GM10847 (cell line): ENCODE measurements around the gene TMEM209.

ENCODE experiments used
- POLR2A ChIP-seq: IDR thresholded peaks from 2 replicates; pipeline ENCODE4 v1.6.1; 2011; ENCODE audit not compliant: insufficient read length; ENCODE audit errors: extremely low read depth

The TMEM209 gene

DNA sequence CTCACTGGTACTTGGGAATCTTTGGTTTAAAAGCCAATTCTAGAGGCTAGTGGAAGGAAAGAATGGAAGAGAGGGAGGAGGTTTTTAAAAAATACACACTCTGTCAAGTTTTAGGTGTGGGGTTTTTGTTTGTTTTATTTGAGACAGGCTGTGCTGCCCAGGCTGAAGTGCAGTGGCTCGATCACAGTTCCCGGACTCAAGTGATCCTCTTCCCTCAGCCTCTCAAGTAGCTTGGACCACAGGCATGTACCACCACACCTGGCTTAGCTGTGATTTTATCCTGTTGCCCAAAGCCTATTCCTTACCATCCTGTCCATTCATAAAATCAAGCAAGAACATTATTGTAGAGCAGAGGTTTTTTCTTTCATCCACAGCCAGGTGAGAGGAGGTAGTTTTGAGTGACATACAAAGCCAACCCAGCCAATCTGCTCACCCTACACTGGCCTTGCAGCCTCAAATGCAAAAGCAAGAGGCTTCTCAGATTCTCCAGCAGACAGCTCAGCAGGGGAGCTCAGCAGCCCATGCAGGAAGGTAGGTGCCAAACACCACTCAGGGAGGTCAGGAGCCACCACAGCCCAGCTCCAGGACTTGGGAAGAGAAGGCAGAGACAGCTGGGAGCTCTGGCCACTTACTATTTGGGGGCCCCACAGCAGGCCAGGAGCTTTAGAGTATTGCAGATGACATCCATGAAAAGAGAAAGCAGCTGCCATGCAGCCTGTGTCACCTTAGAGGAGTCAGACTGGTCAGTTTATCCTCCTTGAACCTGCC lies 65.8 kb downstream of the TMEM209 start:
- no peak for TF ChIP-seq POLR2A

DNA sequence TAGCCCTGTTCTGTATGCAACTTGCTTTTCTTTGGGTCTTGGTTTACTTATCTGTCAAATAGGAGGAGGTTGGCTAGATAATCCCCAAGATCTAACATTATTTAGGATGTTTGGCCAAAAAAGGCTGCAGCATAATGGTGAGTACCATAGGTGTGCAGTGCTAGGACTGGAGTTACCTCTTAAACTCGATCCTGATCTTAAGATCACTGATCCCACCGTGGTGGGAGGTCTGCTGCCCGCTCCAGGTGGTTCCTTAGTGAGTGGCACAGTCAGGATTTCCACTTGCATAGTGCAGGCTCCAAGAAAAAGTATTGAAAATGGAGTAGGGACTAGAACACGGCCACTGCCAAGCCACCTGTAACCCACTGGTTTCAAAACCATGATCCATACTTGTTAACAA lies 68.0 kb downstream of the TMEM209 start:
- TF ChIP-seq POLR2A: no peak

DNA sequence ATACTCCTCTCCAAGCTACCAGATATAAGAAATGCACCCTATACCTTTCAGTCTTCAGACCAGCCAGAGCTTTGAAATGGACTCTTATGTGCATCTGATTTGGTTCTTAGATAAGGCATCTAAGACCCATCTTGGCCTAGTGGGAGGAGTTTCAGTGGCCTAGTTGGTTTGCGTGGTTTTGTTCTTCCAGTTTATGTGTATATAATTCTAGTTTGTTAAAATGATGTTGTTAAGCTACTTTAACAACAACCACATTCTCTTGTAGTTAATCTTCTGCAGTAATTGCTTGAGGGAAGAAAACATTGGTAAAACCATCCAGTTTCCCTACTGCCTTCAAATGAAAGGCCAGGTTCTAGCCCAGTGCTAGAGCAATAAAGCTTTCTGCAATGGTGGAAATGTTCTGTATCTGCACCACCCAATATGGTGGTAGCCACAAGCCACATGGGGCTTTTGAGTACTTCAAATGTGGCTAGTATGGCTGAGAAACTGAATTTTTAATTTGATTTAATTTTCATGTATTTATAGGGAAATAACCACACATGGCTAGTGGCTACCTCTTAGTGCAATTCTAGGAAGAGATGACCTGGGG lies 68.5 kb downstream of the TMEM209 start:
- TF ChIP-seq POLR2A: no peak

DNA sequence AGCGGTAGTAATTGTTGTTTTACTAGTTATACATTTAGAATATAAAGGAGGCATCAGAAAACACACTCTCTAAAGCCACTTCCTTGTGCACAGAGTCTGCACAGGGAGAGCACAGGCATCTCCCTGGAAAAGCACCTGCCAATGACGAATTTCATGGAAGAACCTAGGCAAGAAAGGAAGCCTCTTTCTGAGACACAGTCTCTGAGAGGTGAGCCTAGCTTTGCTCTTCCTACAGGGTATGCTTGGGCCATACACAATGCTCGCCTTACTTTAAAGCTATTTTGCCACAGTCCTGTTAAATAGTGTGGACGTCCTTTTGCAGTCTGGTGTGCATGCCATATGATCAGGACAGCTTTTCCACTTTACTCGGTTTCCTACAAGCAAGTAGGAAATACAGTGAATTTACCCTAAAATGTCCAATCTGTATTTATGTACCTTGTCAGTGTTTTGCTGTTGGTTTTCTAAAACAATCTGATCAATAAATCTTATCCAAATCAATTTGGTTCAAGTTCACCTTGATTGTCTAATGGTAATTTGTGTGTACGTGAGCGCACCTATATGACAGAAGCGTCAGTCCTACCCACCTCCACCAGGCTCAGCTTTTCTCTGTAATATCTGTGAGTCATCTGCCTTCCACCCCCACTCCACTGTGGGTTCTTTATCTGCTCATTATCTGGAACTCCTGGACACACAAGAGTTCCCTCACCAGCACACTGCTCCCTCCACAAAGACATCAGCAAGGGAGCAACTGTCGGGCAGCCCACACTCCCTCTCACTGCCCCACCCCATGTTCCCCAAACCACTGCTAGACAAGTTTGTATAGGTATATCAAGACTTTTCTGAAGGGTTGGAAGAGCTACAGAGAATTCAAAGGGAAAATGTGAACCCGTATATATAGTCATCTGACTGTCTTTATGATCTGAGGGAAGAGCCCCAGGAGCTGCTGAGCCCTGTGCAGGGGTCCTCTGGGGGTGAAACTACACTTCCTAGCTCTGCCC lies 69.7 kb downstream of the TMEM209 start:
- no peak for TF ChIP-seq POLR2A

DNA sequence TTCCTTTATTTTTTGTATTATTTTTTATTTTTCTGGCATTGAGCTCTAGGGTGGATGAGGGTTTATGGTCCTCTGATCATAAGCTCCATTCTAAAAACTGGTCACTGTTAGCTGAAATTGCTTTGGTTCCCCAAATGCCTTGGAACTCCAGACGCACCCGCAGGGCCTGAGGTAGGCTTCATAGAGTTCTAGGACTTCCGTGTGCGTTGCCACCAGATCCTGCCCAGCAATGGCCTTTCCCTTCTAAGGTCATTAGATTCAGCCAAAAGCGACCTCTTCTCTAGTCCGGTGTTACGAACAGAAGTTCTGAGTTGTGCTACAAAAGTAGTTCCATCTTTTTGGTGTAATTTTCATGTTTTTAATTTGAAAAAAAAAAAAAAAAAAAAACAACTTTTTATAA lies 70.5 kb downstream of the TMEM209 start:
- no peak for TF ChIP-seq POLR2A

DNA sequence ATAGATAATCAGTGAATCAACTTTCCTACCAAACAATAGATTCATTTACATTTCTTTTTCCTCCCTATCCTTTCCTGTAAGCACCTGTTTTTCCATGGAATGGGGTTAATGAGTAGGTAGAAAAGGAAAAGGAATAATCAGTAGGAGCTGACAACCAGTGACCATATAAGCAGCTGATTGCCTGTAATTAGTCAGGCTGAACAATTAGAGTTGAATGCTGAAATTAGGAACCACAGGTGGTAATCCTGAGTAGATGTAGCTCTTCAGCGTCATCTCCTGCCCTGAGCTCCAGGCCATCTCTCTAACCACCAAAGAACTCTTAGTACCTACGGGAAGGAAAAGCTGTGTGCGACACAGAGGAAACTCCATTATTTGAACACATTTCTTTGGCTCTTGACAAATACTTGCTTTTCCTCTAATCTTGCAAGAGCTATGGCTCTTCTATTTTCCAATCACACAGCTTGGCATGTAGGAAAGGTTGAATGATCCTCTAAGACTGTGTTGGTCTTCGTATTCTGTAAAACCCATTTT lies 71.0 kb downstream of the TMEM209 start:
- TF ChIP-seq POLR2A: no peak

DNA sequence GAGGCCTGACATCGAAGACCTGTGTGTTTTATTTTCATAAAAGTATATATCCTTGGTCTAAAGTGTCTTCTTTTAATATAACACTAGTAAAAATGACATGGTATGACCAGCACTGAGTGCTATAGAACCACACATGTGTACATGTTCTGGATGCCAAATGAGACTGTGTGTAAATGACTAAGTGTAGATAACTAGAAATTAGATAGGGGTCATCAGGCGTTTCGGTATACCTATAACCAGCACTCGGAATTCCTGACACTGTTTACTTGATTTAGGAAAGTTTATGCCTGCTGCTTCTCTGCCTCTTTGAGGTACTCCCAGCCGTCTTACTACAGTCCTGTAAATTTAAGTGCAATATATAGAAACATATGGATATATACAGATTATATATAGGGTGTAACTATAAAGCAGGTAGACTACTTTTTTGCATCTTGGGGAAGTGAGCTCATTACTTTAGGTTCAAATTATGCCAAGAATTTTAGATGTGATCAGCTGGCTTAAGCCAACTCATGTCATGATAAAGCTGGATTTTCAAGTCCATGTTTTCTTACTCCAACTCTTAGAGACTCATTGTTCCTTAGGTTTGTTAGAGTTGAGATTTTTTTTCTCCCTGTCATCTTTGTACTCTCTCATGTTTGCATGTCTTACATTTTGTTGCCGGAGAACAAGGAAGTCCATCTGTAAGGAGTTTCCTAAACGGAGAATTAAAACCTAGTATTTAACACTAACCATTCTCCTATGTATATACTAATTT lies 72.0 kb downstream of the TMEM209 start:
- TF ChIP-seq POLR2A: no peak

DNA sequence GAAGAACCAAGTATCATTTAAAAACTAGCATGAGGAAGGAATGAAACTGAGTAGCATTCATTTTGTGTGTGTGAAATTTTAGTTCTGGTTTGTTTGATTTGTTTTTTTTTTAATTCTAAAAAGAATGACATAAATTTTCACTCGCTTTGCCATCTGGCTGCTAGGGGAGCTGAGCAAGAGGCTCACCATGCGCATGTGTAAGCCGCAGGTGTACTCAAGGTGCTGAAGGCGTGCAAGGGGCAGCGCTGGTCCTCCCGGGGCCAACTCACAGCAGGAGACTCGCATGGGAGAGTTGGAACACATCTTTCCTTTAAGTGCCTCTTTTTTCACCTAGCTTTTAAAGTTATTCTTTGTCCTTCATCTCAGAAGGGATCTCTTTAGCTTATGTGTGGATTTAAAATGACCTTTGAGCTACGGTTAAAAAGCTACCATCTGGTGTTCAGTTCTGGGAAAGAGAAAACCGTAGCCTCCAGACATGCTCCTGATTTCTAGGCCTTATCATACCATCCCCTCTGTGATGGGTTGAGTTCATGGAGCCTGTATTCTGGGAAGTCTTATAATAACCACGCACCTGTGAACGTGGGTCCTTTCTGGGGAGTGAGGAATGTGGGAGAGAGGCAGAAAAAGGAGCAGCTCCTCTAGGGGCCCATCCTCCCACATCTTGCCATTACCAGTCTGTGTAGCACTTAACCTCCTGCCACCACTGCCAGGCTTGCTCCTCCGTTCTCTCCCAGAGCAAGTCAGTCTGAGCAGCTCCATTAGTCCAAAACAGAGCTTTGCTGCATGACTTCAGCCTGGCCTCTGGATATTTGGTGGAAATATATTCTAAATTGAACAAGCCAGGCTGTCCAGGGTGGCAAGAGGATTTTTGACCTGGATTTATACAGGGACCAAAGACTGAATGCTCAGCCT lies 73.0 kb downstream of the TMEM209 start:
- no peak for TF ChIP-seq POLR2A

DNA sequence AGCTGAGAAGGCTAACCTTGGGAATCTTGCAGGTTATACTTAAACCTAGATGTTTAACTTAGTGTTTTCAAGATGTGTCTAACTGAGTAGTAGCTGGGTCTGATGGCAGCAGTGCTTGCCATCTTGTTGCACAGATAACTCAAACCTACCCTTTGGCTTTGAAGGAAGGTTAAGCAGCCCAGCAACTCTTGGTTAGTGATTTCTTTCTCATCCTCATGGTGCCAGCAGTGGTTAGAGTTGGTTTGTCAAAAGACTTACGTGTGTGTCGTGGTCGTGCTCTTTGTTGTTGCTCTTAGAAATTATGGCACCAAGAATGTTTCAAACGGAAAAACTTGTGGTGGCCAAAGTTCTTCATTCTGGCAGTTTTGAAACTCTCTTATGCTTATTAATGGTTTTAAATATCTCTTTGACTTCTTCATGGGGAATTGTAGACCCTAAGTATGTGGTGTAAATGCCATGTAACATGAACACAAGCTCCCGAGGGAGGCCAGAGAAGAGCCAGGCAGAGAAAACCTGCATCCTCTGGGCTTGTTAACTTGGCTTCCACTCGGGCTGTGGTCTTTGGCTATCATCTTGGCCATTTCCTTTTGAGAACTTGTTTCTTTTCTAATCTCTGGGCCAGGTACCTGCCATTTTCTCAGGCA lies 73.9 kb downstream of the TMEM209 start:
- TF ChIP-seq POLR2A: no peak

DNA sequence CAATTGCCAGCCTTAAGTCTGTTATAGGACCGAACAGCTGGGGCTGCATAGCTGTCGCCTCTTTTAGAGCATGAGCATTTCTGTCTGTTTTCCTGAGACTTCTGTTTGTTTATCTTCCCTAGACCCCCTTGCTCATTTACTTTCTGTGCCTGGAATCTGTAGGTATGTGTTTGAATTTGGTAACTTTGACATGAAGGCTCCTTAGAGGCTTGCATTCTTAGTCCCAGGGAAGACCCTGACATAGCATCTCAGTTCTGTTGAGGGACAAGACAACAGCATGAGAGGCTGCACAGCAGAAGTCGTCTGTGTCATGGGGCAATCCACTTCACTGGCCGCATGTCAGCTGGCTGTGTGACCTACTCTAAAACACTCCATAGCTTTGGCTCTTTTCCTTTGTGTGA lies 76.2 kb downstream of the TMEM209 start:
- no peak for TF ChIP-seq POLR2A

DNA sequence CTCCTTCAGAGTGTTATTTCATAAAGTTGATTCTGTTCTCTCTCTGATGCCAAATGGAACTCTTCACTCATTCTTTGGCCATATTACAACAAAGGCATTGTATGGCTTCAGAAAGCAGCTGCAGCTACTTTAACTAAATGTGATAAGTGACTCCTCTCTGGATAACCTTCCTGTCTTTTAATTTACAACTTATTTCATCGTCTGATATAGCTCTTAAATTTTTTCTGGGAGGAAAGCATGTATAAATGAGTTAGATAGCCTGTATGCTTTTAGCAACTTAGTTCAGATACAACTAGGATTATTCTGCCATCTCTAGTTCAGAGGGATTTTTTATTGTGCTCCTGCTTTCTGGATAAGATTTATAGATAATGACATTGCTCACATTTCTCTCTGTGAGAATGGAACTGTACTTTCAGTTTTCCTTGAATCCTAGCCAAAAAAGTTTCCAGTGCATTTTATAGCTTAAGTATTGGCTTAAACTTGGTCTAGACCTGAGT lies 77.3 kb downstream of the TMEM209 start:
- TF ChIP-seq POLR2A: no peak

DNA sequence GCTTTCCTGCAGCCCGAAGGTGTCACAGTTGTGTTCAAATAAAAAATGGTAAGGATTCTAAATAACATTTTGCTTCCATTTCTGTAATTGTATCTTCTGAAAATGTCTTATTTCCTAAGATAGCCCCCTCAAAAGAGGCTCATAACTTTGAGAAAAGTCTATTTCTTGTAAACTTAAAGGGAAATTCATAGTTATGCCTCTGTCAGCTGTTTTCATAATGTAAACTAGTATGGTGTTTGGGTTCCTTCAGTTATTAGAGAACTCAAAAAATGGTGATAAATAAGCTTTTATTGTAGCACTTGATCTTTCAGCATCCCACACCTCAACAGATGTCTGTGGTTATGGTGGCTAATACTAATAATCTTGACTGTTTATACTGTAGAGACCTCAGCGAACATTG lies 77.8 kb downstream of the TMEM209 start:
- no peak for TF ChIP-seq POLR2A

DNA sequence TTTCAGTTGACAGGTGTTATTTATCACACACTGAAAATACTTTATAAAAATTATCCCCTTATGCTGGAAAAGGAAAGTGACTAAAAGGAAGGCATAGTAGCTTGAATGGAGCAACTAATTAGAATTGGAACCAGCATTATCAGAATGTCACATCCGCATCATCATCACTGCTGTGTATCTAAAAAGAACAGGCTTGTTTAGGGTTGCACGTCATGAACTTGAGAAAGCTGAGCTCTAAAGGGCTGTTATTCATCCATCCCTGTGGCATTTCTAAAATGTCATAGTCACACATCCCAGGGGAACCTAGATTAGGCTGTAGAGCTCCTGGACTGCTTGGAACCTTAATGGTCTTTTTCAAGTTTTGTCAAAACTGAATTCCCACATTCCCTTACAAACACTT lies 80.5 kb downstream of the TMEM209 start:
- TF ChIP-seq POLR2A: no peak

DNA sequence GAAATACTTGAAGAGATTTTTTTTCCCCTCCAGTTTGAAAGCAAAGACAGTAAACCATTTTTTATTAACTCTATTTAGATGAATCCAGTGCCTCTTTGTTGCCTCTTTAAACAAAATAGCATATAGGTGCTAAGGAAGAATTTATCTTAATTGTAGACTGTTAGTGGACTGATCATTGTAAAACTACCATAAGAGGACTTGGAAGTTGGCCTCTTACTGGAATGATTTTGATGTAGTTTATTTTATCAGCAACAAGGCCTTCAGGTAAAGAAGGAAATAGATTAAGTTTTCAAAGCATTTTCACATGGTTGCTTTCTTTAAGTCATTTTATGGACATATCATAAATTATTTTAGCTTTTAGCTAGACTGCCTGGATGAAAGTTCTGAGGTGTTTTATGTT lies 81.7 kb downstream of the TMEM209 start:
- TF ChIP-seq POLR2A: no peak

DNA sequence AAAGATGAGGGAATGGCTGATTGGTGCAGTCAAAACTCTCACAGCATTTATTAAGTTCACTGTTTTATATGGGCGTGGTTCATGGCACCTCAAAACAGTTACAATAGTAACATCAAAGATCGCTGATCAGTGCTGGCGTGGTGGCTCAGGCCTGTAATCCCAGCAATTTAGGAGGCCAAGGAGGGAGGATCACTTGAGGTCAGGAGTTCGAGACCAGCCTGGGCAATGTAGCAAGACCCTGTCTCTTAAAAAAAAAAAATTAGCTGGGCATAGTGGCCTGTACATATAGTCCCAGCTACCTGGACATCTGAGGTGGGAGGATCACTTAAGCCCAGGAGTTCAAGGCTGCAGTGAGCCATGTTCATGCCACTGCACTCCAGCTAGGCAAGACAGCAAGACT lies 86.4 kb downstream of the TMEM209 start:
- TF ChIP-seq POLR2A: no peak
